NB4 (cell line): Measurements from ENCODE around the gene BRINP2.

Experiments
- CTCF ChIP-seq: IDR thresholded peaks from one replicate; pipeline ENCODE4 v1.5.1; 2012; ENCODE audit warnings: low read depth, low read length
- MAX ChIP-seq: IDR thresholded peaks from 2 replicates; pipeline ENCODE4 v1.6.1; 2011; ENCODE audit warnings: low read depth, low read length
- POLR2A ChIP-seq: IDR thresholded peaks from 2 replicates; pipeline ENCODE4 v1.6.1; 2011; ENCODE audit warnings: mild to moderate bottlenecking; ENCODE audit not compliant: insufficient read length; ENCODE audit errors: extremely low read depth

- TF ChIP-seq CTCF, result no peak
- TF ChIP-seq POLR2A, result no peak
- TF ChIP-seq MAX, result no peak
These were observed 139.6 kb downstream of the BRINP2 start for GRCh38 chr1:177310326-177310725.
